ENCODE measurements around the gene PRMT3. TPM values are rescaled to one million over a fixed set of nuclear protein-coding genes. Genes with fewer than 3 reads are reported as not detected.

The PRMT3 gene
- total RNA-seq: 22.8 and 26.1 TPM in 2 replicates
- long read RNA-seq, transcript PRMT3-201 (15 exons, 2,530 nt): minor isoform, 8 of 139 reads
- long read RNA-seq, transcript PRMT3-202 (16 exons, 2,653 nt): major isoform, 96 of 139 reads
- long read RNA-seq, partial matches to known transcripts: 13 of 139 reads
- long read RNA-seq, other reads (novel, unspliced or antisense): 20 of 139 reads

GRCh38 chr11:20387261-20388095, at the start of gene PRMT3:
Gene PRMT3 (plus strand): TSS chr11:20387716. CDS start chr11:20387747, 31 bp downstream.
- Mint-ChIP-seq H3K27ac (ENCODE audit: unreplicated experiment) (peak within 1 kb of the TSS; percentile 100), H3K36me3 (ENCODE audit: low read depth) (no peaks in the 10 kb centered on the region), H3K27me3 (ENCODE audit: low read depth) (no peaks in the 10 kb centered on the region), H3K4me1 (peaks cover 17% of the 10 kb centered on the region), H3K9me3 (no peaks in the 10 kb centered on the region), H3K4me3 (peak within 1 kb of the TSS; percentile 98)
- TF ChIP-seq CTCF (conservative IDR thresholded peaks at IDR 0.05): peak; percentile 99
- DNase-seq (ENCODE audit: low read depth, low spot score): peak; percentile 93

DNA sequence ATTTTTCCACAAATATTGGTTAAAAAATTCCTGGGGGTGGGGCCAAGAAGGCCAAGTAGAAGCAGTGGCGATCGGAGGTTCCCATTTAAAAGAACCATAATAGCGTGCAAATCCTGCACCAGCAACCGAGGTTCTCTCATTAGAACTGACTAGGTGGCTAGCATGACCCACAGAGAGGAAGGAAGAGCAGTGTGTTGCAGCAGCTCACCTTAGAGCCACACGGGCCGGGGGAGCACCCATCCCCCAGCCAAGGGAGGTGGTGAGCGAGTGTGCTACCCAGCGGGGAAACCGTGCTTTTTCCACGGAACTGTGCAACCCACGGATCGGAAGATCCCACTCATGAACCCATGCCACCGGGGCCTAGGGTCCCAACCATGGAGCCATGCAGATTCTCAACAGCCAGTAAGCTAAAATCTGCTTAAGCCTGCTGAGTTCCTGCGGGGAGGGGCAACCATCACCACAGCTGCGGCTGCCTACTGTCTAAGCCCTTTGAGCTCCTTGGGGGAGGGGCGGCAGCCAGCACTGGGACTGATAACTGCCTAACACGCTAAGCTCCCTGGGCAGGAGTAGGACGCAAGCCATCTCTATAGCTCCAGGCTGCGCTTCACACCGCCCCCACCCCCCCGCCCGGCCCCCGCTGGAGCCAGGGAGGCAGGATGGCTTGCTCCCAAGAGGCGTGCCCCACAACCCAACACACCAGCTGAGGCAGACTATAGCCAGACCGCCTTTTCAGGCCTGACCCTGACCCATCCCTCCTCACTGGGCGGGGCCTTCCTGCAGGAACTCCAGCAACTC, 45.0 kb upstream of the PRMT3 start:
- Mint-ChIP-seq H3K4me3 (no peak overlapping the region), H3K9me3 (peaks cover 3% of the 10 kb centered on the region), H3K27me3 (ENCODE audit: low read depth) (peaks cover 78% of the 10 kb centered on the region), H3K36me3 (ENCODE audit: low read depth) (no peaks in the 10 kb centered on the region), H3K27ac (ENCODE audit: unreplicated experiment) (no peak overlapping the region), H3K4me1 (peaks cover 9% of the 10 kb centered on the region)
- peak; percentile 25 for DNase-seq (ENCODE audit: low read depth, low spot score)
- TF ChIP-seq CTCF (conservative IDR thresholded peaks at IDR 0.05): no peak

GRCh38 chr11:20351136-20351535, 36.4 kb upstream of the PRMT3 start:
- Mint-ChIP-seq H3K4me3 (no peak overlapping the region), H3K36me3 (ENCODE audit: low read depth) (no peaks in the 10 kb centered on the region), H3K27ac (ENCODE audit: unreplicated experiment) (no peak overlapping the region), H3K9me3 (no peaks in the 10 kb centered on the region), H3K27me3 (ENCODE audit: low read depth) (peaks cover 41% of the 10 kb centered on the region), H3K4me1 (peaks cover 5% of the 10 kb centered on the region)
- no peak for DNase-seq (ENCODE audit: low read depth, low spot score)
- no peak for TF ChIP-seq CTCF (conservative IDR thresholded peaks at IDR 0.05)

- Mint-ChIP-seq H3K4me3 (no peak overlapping the region), H3K27me3 (ENCODE audit: low read depth) (peaks cover 39% of the 10 kb centered on the region), H3K9me3 (no peaks in the 10 kb centered on the region), H3K4me1 (peaks cover 5% of the 10 kb centered on the region), H3K27ac (ENCODE audit: unreplicated experiment) (no peak overlapping the region), H3K36me3 (ENCODE audit: low read depth) (no peaks in the 10 kb centered on the region)
- no peak for TF ChIP-seq CTCF (conservative IDR thresholded peaks at IDR 0.05)
- no peak for DNase-seq (ENCODE audit: low read depth, low spot score)
These were observed 35.7 kb upstream of the PRMT3 start for GRCh38 chr11:20351751-20352262.

DNA sequence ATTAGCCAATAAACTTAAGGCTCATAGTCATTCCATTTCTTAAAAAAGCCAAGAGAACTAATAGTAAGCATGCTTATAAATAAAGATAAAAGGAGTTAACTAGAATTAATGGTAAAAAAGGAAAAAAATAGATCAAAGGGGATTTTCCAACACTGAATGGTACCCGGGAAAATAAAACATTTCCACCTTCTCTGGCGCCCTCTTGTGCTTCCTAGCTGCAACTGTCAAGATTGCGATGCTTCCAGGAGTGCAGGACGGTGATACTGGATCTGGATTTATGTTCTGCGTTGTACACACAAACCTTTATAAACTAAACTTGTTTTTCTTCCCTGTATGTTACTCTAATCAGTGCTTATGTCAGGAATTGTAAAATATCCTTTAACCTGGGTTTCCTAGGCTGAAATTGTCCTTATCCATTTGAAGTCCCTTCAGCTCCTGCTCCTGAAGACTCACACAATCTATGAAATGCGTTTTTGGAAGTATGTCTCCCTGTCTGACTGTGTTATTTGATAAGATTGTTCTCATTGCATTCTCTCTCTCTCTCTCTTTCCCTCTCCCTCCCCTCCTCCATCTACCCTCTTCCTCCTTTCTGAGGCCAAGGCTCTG, 33.6 kb upstream of the PRMT3 start:
- Mint-ChIP-seq H3K27ac (ENCODE audit: unreplicated experiment) (no peak overlapping the region), H3K27me3 (ENCODE audit: low read depth) (peaks cover 34% of the 10 kb centered on the region), H3K4me1 (peaks cover 5% of the 10 kb centered on the region), H3K9me3 (no peaks in the 10 kb centered on the region), H3K4me3 (no peak overlapping the region), H3K36me3 (ENCODE audit: low read depth) (no peaks in the 10 kb centered on the region)
- peak; percentile 49 for DNase-seq (ENCODE audit: low read depth, low spot score)
- peak; percentile 88 for TF ChIP-seq CTCF (conservative IDR thresholded peaks at IDR 0.05)

All from neural crest cell (in vitro differentiated cells).